Coronary artery (tissue), 2 donors: Measurements from ENCODE around the gene ANKRD39.
A peak's percentile ranks its signal among the peaks of the same experiment; 100 is the strongest.

Source experiments
- DNase-seq: peaks from one replicate; pipeline ENCODE4 v3.0.0-alpha.2; 2017; ENCODE audit warnings: low spot score
- H3K27ac ChIP-seq, 2 donors: fragments of 200-600 bp; sonication (generic); one replicate each; pipeline ENCODE4 v1.5.1; 2016 to 2019
- H3K4me3 ChIP-seq: fragments of 200-600 bp; sonication (generic); 2 replicates; pipeline ENCODE4 v1.5.1; 2016; ENCODE audit warnings: mild to moderate bottlenecking, moderate library complexity
- CTCF ChIP-seq: fragments of 200-600 bp; sonication (generic); IDR thresholded peaks from one replicate; pipeline ENCODE4 v1.5.1; 2019; ENCODE audit warnings: antibody characterized with exemption

Gene ANKRD39

DNA sequence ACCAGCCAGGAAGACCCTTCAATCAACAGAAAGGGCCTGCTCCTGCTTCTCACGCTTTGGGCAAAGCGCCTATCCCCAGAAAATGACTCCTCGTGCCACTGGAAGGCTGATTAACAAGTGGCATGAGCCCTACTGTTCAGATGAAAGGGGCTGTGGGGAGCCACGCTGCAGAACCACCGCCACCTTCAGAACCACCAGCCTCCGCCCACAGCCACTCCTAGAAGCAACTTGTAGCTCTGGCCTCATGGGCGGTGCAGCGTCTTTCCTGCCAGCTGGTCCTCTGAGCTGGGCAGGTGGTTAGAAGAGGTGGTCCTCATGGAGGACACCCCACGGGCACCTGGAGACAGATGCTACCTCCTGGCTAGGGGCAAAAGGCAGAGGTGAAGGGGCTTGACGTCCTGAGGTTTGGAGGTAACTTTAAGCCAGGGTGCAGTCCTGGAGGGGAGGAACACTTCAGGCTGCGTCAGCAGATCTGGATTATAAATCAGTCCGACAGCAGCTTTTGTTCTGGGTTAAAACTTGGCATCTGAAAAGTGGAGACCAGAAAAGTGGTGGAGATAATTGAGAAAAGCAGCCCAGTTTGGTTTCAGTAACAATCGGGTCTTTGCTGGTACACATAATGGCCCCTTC is 12.9 kb upstream of the ANKRD39 start:
- no peak for DNase-seq
- H3K4me3 ChIP-seq: peak overlapping the region; percentile 100
- peak overlapping the region; percentile 96 to 100 for H3K27ac ChIP-seq
- no peak for TF ChIP-seq CTCF

DNA sequence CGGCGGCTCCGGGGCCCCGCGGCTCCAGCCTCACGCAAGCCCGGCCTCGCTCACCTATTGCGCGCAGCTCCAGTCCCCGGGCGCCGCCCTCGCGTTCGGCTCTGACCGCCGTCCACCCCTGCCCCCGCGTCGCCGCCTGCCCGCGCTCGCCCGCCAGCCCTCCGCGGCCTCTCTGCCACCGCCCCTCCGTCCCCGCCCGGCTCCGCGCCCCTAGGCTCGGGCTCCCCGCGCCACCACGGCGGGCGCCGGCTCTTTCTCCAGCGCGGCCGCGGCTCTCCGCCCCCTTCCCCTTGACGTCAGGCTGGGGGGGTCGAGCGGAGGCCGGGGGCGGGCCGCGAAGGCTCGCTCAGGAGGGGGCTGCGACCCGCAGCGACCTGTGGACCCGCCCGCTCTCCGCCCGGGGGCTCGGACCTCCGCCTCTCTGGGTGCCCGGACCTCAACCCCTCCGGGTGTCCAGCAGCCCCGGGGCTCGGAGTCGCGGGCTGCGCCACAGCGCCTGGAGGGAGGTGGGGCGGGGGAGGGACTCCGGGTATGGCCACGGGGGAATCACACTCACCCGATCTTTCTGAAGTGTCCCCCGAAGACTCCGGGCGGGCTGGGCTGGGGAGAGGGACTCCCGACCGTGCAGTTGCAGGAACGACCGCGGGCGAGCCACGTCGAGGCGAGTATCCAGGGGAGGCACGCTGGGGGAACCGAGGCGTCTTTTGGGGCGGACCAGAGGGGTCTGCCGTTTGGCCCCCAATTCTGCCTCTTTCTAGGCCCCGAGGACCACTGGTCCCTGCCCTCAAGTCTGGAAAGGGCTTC is 12.2 kb upstream of the ANKRD39 start, which contains the start of gene SEMA4C:
Gene SEMA4C, minus strand, starts transcription at position 259 of the 804 bp plus-strand sequence. CDS start 2,194 bp downstream, outside the sequence.
- peak within 1 kb of the TSS; percentile 100 for H3K4me3 ChIP-seq
- peak within 1 kb of the TSS; percentile 96 to 100 for H3K27ac ChIP-seq
- TF ChIP-seq CTCF: no peak
- no peak for DNase-seq

DNA sequence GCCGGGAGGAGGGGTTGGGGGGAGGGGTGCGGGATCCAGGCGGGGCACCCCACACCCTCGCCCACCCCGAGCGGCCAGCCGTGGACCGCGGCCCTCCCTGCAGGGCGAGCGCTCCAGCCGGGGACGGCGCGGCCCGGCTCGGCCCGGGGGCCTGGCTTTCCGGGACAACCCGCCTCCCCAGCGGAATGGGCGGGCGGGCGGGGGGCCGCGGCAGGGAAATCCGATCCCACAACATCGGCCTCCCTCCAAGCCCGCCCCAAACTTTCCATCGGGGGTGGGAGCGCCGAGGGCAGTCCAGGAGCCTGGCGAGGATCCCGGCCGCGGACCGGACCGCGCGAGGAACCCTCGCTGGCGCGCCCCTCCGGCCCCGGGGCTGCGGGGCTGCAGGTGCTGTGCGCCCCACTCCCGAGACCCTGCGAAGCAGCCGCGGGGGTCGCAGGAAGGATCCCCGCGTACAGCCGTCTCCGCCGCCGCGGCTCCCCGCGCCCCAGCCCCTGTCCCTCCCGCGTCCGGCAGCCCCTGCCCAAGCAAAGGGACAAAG is 11.5 kb upstream of the ANKRD39 start:
- TF ChIP-seq CTCF: no peak
- peak overlapping the region; percentile 100 for H3K4me3 ChIP-seq
- DNase-seq: peak; percentile 93
- H3K27ac ChIP-seq: peak overlapping the region; percentile 96 to 100

- Histone ChIP-seq H3K27ac (peak overlapping the region; percentile 96 to 100), H3K4me3 (peak overlapping the region; percentile 100)
- DNase-seq: peak; percentile 93
- peak; percentile 38 for TF ChIP-seq CTCF
Measured at GRCh38 chr2:96868555-96869280, 10.9 kb upstream of the ANKRD39 start.

GRCh38 chr2:96867756-96868554 is 10.1 kb upstream of the ANKRD39 start:
- Histone ChIP-seq H3K4me3 (peak overlapping the region; percentile 100), H3K27ac (peak overlapping the region; percentile 96 to 100)
- no peak for TF ChIP-seq CTCF
- DNase-seq: no peak
